Measurements from ENCODE around the gene LSR. TPM values are rescaled to one million over a fixed set of nuclear protein-coding genes. Genes with fewer than 3 reads are reported as not detected.

LSR gene
- polyA plus RNA-seq, 1 donor (not counting 4 experiments of a cell fraction or from before 2014, with no cell fraction given): 51.3 TPM

GRCh38 chr19:35297922-35298321 lies 49.1 kb downstream of the LSR start:
- H3K4me3 ChIP-seq (ENCODE audit: control insufficient read depth in 2 of 3, extremely low read depth in 1 of 3, insufficient read depth in 2 of 3, low read depth in 1 of 3, low read length in 3 of 3): no peak overlapping the region
- DNase-seq (ENCODE audit: low read depth, low spot score) (no peak), FAIRE-seq (no peak)
- no peaks in the 10 kb centered on the region for H3K9me1 ChIP-seq (ENCODE audit: control insufficient read depth, extremely low read depth, insufficient read depth, low read length)
- no peak overlapping the region for H2AFZ ChIP-seq (ENCODE audit: control insufficient read depth, low read length)
- H3K79me2 ChIP-seq (ENCODE audit: control insufficient read depth, insufficient read depth, low read length): no peaks in the 10 kb centered on the region
- no peak for TF ChIP-seq EZH2 (IDR thresholded peaks at IDR 0.05; ENCODE audit: low read length)
- TF ChIP-seq, protein P1, sequence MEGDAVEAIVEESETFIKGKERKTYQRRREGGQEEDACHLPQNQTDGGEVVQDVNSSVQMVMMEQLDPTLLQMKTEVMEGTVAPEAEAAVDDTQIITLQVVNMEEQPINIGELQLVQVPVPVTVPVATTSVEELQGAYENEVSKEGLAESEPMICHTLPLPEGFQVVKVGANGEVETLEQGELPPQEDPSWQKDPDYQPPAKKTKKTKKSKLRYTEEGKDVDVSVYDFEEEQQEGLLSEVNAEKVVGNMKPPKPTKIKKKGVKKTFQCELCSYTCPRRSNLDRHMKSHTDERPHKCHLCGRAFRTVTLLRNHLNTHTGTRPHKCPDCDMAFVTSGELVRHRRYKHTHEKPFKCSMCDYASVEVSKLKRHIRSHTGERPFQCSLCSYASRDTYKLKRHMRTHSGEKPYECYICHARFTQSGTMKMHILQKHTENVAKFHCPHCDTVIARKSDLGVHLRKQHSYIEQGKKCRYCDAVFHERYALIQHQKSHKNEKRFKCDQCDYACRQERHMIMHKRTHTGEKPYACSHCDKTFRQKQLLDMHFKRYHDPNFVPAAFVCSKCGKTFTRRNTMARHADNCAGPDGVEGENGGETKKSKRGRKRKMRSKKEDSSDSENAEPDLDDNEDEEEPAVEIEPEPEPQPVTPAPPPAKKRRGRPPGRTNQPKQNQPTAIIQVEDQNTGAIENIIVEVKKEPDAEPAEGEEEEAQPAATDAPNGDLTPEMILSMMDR (optimal IDR thresholded peaks at IDR 0.05 in 1 of 3, IDR thresholded peaks at IDR 0.05 in 1 of 3, conservative IDR thresholded peaks at IDR 0.05 in 1 of 3; ENCODE audit: extremely low read depth in 1 of 3, insufficient read depth in 2 of 3, low read length in 3 of 3): no peak
- H3K36me3 ChIP-seq (ENCODE audit: control insufficient read depth in 2 of 2, extremely low read depth in 1 of 2, insufficient read depth in 2 of 2, low read length in 2 of 2): no peaks in the 10 kb centered on the region
- H3K27me3 ChIP-seq (ENCODE audit: control insufficient read depth, extremely low read depth, insufficient read depth, low read length): peaks cover 27% of the 10 kb centered on the region
- H3K9ac ChIP-seq (ENCODE audit: control insufficient read depth, extremely low read depth, insufficient read depth, low read length): no peak overlapping the region
- dilution Hi-C loops (cut with MboI; ENCODE audit: extremely low pct_ligation_motif_present, low sequenced_read_pairs): no loop called here
- H3K4me1 ChIP-seq (ENCODE audit: control insufficient read depth, extremely low read depth, insufficient read depth, low read length): no peaks in the 10 kb centered on the region
- H3K4me2 ChIP-seq (ENCODE audit: control insufficient read depth, extremely low read depth, insufficient read depth, low read depth, low read length): no peak overlapping the region
- no peaks in the 10 kb centered on the region for H4K20me1 ChIP-seq (ENCODE audit: control insufficient read depth, extremely low read depth, insufficient read depth, low read length)
- no peaks in the 10 kb centered on the region for H3K9me3 ChIP-seq (ENCODE audit: control insufficient read depth, low read depth, low read length)
- no peak overlapping the region for H3K27ac ChIP-seq (ENCODE audit: control insufficient read depth, insufficient read depth, low read length)

DNA sequence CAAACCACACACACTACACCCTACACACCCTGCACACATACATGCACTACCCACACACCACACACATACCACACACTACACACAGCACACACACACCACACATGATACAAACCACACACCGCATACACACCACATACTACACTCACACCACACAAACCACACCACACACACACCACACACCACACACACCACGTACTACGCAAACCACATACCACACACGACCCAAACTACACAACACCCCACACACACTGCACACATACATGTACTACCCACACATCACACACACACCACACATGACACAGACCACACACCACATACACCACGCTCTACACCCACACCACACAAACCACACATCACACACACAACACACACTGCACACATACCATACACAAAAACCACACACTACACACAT lies 49.8 kb downstream of the LSR start:
- H3K4me1 ChIP-seq (ENCODE audit: control insufficient read depth, extremely low read depth, insufficient read depth, low read length): no peaks in the 10 kb centered on the region
- H3K27me3 ChIP-seq (ENCODE audit: control insufficient read depth, extremely low read depth, insufficient read depth, low read length): peaks cover 20% of the 10 kb centered on the region
- no peaks in the 10 kb centered on the region for H3K9me1 ChIP-seq (ENCODE audit: control insufficient read depth, extremely low read depth, insufficient read depth, low read length)
- H3K79me2 ChIP-seq (ENCODE audit: control insufficient read depth, insufficient read depth, low read length): no peaks in the 10 kb centered on the region
- H3K4me3 ChIP-seq (ENCODE audit: control insufficient read depth in 2 of 3, extremely low read depth in 1 of 3, insufficient read depth in 2 of 3, low read depth in 1 of 3, low read length in 3 of 3): no peak overlapping the region
- no peaks in the 10 kb centered on the region for H3K9me3 ChIP-seq (ENCODE audit: control insufficient read depth, low read depth, low read length)
- dilution Hi-C loops (cut with MboI; ENCODE audit: extremely low pct_ligation_motif_present, low sequenced_read_pairs): no loop called here
- DNase-seq (ENCODE audit: low read depth, low spot score) (no peak), FAIRE-seq (no peak)
- no peaks in the 10 kb centered on the region for H3K36me3 ChIP-seq (ENCODE audit: control insufficient read depth in 2 of 2, extremely low read depth in 1 of 2, insufficient read depth in 2 of 2, low read length in 2 of 2)
- no peak for TF ChIP-seq EZH2 (IDR thresholded peaks at IDR 0.05; ENCODE audit: low read length)
- TF ChIP-seq, protein P1 (optimal IDR thresholded peaks at IDR 0.05 in 1 of 3, IDR thresholded peaks at IDR 0.05 in 1 of 3, conservative IDR thresholded peaks at IDR 0.05 in 1 of 3; ENCODE audit: extremely low read depth in 1 of 3, insufficient read depth in 2 of 3, low read length in 3 of 3): no peak
- H3K27ac ChIP-seq (ENCODE audit: control insufficient read depth, insufficient read depth, low read length): no peak overlapping the region
- no peak overlapping the region for H2AFZ ChIP-seq (ENCODE audit: control insufficient read depth, low read length)
- H4K20me1 ChIP-seq (ENCODE audit: control insufficient read depth, extremely low read depth, insufficient read depth, low read length): no peaks in the 10 kb centered on the region
- no peak overlapping the region for H3K4me2 ChIP-seq (ENCODE audit: control insufficient read depth, extremely low read depth, insufficient read depth, low read depth, low read length)
- no peak overlapping the region for H3K9ac ChIP-seq (ENCODE audit: control insufficient read depth, extremely low read depth, insufficient read depth, low read length)
